ENCODE results near the gene CHRM4. TPM values are rescaled to one million over a fixed set of nuclear protein-coding genes. Genes with fewer than 3 reads are reported as not detected.

Gene CHRM4
- polyA plus RNA-seq, 3 donors = 0.12 to 0.33 (median 0.24) TPM

DNA sequence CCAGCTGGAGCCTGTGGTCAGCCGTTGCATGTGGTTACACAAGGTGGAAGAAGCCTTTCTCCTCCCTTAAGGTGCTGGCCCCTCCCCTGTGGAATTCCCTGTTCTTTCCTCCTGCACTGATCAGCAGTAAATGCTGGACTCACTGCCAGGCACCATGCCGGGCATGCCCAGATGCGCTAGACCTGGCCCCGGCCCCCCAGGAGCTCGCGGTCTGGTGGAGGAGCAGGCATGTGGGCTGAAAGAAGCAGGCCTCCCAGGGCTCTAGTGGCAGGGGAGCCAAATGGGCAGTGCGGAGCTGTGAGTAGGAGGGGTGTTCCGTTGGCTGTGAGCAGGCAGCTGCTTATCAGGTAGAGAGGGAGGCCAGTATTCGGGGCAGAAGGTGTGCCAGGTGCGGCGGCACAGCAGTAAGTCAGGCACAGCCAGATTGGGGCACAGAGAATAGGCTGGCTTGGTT is 34.1 kb downstream of the CHRM4 start:
- DNase-seq (ENCODE audit: extremely low read depth in 1 of 11, low read depth in 9 of 11, low spot score in 4 of 11) = no peak

DNA sequence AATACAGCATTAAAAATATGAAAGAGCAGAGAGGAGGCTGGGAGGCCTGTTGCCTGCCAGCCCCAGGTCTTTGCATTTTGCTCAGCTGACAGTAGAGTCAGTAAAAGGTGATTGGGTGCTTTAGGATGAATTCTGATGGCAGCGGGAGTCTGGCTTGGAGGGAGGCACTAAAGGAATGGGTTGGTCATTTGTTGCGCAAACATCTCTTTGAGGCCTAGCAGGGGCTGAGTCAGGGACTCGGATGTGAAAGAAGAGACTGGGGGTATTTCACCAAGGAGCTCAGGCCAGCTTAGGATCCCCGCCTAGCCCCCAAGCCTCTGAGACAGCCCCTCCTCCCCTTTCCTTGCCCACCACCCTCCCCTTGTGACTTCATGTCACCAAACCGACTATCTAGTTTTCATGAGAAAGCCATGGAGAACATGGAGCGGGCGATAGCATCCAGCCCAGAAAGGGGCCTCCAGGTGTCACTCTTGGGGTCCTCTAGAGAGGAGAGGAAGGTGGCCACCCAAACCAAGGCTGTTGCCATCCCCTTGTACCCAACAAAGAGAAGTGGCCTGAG is 34.6 kb downstream of the CHRM4 start:
- DNase-seq (ENCODE audit: extremely low read depth in 1 of 11, low read depth in 9 of 11, low spot score in 4 of 11) = no peak

DNA sequence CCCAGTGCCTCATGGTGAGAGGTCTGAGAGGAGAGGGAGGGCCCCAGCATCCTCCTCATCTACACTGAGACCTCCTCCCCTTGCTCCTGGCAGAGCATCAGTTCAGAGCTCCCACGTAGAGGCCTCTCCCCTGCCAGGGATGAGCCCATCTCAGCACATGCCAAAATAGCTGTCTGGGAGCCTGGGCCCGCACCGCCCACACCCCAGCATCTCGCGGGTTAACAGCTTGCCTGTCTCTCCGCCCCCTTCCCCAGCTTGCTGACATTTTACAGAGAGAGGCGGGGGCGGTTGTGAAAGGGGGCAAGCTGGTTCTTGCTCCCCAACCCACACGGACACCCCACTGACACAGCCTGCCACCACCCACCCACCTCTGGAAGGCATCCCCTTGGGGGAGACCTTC is 37.9 kb downstream of the CHRM4 start:
- no peak for DNase-seq (ENCODE audit: extremely low read depth in 1 of 11, low read depth in 9 of 11, low spot score in 4 of 11)

DNA sequence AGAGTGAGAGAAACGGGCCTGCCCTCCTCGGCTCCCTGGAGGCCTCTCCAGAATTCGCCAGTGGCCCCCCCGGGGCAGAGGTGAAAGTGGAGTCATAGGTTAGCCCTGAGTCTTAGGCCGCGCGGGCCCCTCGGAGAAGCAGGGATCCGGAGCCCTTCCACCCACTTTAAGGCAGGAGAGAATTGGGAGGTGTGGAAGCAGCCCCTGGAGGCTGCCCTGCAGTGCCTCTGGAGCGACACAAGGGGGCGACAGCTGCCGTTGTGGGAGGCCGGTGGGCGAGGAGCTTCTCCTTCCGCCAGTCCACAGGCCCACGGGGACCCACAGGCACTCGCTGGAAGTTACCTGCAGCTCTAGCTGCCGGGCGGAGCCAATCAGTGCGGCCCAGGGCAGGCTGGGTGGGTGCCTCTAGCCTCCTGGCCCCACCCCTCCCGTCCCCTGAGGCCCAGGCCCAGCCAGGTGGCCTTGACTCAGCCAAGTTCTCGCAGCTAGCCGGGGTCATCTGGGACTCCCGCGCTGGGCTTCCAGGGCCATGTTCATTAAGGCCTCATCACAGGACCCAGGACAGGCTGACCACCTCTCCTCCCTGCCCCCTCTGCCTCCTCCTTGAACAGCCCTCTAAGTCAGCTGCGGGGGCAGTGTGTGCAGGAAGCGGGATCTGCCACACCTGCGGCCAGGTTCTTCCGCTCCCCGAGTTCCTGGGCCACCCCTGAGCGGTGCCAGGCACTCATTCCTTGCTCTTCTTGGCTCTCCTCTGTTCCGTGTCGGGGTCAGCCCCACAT is 39.3 kb downstream of the CHRM4 start:
- no peak for DNase-seq (ENCODE audit: extremely low read depth in 1 of 11, low read depth in 9 of 11, low spot score in 4 of 11)

DNA sequence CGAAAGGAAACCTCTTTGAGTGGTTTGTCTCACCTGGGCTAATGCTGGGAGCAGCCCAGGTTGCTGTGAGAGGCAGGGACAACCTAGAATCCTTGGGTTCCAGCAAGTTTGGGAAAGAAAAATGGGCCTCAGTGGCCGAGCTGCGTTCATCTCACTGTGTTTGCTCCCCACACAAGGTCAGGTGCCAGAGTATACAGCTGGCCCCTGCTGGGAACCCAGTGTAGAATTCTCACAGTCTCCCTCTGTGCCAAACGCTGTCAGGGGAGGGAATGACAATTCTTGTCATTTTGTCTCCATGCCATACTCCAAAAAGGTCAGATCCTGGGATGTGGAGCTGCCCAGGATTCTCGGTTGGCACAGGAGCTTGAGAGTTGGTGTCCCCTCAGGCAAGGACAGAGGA is 40.0 kb downstream of the CHRM4 start:
- no peak for DNase-seq (ENCODE audit: extremely low read depth in 1 of 11, low read depth in 9 of 11, low spot score in 4 of 11)

DNA sequence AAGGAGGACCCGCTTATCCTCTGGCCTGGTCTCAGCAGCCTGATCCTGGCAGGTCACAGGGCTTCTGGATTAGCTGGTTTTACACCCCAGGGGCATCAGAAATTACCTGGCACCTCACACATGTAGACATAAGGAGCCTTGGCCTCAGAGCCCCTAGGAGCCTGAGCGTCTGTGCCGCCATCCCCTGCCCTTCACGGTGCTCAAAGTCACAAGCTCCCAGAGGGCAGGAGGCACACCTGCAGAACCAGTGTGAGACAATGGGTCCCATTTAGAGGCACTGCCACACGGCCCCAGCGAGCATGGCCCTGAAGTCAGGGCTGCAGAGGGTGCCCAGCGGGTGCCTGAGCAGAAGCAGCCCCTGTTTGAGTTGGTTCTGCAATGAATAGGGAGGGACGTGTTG is 40.4 kb downstream of the CHRM4 start:
- no peak for DNase-seq (ENCODE audit: extremely low read depth in 1 of 11, low read depth in 9 of 11, low spot score in 4 of 11)

DNA sequence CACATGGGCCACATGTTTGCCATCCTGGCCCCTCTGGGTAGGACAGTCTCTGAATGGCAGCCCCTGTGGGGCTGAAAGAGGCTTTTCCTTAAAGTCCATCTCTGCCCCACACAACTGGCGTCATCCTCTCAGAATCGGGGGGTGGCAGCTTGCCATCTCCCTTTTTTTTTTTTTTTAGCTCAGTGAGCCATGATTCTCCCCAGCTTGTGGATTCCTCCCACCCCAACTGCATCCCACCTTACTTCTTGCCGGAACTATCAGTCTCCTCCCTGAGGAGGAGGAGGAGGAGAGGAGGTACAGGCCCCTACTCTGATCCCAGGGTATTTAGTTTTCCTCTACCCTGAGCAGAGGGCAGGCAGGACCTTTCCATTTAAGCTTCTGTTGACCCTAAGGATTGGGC is 40.9 kb downstream of the CHRM4 start:
- DNase-seq (ENCODE audit: extremely low read depth in 1 of 11, low read depth in 9 of 11, low spot score in 4 of 11) = no peak

DNA sequence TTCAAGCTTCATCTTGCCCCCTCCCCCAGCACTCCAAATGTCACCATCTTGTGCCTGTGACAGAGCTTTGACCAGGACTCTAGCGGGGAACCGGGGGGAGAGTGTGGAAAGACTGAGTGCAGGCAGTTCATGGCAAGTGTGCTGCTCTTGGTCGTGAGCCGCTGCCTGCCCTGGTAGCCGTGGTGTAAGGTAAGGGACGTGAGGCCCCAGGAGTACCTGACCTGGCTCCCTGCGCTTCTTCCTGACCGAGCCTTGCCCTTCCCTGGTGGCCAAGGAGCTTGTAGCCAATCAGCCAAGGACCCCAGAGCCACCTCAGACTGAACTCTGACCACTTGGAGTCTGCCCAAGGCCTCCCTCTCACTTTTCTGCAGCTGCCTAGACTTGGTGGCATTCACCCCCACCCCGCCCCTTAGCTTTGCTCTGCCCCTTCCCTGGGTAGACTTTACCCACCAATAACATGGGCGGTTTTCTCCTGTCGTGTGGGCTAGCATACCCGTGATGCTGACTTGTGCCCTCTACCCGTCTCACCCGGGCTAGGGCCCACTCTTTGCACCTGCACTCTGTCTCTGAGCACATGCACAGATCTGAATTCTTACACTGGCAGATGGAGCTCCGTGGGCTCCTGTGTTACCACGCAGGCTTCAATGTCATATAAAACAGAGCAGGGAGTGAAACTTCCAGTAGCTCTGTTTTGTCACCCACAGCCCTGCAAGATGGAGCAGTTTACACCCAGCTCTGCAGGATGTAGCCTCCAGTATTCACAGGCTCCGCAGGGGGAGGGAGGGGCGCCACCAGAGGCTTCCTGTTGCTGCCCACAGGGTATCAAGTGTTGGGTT is 42.8 kb downstream of the CHRM4 start:
- DNase-seq (ENCODE audit: extremely low read depth in 1 of 11, low read depth in 9 of 11, low spot score in 4 of 11) = no peak

DNA sequence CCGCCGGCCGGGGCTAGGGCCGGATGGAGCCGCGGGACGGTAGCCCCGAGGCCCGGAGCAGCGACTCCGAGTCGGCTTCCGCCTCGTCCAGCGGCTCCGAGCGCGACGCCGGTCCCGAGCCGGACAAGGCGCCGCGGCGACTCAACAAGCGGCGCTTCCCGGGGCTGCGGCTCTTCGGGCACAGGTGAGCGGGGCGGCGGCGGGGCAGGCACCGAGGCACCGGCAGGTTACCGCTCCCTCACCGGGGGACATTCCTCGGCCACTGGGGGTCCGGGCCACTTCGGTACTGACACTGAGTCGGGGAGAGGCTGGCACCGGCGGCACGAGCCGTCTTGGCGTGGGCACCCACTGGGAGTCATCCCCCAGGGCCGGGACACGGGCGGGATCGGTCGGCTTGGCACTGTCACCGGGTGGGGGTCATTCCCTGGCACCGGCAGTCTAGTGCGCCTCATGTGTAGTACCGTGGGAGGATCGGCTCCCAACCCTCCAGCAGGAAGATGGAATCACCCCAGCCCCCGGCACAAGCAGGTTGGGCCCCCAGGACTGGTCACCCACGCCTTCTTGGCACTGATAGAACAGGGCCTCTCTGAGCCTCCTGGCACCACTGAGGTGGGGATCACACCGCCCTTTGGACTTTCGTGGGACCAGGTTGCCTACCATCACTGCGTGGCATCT is 43.8 kb downstream of the CHRM4 start:
- no peak for DNase-seq (ENCODE audit: extremely low read depth in 1 of 11, low read depth in 9 of 11, low spot score in 4 of 11)

DNA sequence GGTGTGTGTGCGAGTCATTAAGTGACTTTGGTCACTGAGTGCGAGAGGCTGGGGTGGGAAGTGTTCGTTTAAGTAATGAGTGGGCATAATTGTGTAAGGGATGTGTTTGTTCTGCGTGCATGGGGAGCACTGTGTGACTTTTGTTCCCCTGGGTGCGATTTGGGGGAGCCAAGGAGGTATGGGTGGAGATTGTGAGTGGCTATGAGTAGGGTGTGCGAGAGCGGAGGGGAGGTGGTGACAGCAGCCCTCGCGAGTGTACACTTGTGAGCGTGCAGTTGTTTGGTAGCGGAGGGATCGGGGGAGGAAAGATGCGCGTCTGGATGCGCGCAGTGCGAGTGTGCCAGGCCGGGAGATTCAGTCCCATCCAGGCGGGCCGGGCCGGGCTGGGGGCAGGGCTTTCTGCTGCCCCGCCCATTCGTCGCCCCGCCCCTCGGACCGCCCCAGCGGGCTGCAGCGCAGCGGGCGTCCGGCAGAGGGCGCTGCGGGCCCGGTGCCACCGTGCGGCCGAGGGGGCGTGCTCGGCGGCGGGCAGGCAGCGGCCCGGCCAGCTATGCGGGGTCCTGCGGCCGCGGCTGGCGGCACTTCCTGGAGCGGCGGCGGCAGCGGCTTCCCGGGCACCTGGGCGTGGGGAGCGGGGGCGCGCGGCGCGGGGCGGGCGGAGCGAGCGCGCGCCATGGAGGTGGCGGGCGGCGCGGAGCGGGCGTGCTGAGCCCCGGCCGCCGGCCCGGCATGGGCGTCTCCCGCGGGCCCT is 44.5 kb downstream of the CHRM4 start, which contains the start of gene DGKZ:
Gene DGKZ, plus strand, starts transcription at position 578 of the 751 bp plus-strand sequence. CDS start 197 bp downstream, outside the sequence.
- DNase-seq (ENCODE audit: extremely low read depth in 1 of 11, low read depth in 9 of 11, low spot score in 4 of 11) = peak in 7 of 11 donors; percentile 54 to 83 (median 78)

DNA sequence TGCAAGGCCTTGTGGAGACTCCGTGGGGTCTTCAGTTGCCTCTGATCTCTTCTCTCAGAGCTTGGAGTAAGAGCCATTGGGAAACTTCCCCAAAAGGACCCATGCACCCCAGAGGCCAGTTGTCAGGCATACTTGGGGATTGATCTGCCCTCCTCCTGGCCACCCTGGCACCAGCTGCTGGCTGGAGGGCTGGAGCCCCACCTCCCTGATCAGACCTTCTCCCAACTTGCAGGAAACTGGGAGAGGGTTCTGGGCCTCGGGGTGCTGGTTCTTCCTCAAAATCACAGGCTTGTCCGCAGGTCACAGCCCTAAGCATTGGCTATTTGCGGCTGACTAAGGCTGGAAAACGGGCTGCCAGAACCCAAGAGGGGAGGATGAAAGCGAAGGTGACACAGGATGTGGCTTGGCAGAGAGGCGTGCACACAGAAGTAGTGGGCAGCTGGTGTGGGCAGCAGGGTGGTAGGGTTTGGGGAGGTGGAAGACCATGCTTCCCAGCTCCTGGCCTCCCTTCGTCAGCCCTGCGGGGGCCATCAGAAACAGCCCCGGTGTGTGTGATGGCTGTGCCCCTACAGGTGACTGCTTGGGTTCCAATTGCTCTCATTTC is 45.6 kb downstream of the CHRM4 start:
- DNase-seq (ENCODE audit: extremely low read depth in 1 of 11, low read depth in 9 of 11, low spot score in 4 of 11) = no peak

DNA sequence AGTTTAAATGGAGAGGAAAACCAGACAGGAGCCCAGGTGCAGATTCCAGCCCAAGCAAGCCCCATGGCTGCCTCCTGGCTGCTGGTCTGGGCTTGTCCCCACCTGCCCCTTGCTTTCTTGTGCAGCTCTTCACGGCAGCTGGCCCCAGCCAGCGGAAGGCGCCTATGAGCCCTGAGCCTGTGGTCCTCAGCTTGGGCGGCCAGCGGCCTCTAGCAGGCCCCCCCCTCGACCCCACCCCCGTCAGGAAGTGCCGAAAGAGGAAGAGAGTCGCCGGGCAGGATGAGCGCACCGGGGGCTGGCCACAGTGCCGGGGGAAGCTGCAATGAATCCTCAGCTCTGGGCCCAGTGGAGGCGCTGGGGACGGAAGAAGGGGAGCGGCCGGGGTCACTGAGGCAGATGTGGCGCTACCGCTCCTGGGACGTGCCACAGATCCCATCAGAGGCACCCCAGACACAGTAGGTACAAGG is 46.4 kb downstream of the CHRM4 start:
- DNase-seq (ENCODE audit: extremely low read depth in 1 of 11, low read depth in 9 of 11, low spot score in 4 of 11) = no peak

DNA sequence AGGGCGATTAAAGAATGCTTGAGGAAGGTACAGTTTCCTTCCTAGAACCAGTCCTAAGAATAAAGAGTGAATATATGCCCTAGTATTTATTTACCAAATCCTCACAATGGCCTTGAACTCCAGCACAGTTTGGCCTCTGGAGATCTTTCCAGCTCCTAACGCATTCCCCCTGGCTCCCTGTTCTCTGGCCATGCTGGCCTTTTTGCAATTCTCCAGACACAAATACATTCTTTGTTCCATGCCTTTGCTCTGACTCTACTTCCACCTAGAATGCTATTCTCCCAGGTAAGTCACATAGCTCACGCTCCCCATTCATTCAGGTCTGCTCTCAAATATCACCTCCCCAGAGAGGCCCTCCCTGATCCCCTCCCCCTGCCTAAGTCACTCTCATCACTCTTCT is 48.1 kb downstream of the CHRM4 start:
- no peak for DNase-seq (ENCODE audit: extremely low read depth in 1 of 11, low read depth in 9 of 11, low spot score in 4 of 11)

DNA sequence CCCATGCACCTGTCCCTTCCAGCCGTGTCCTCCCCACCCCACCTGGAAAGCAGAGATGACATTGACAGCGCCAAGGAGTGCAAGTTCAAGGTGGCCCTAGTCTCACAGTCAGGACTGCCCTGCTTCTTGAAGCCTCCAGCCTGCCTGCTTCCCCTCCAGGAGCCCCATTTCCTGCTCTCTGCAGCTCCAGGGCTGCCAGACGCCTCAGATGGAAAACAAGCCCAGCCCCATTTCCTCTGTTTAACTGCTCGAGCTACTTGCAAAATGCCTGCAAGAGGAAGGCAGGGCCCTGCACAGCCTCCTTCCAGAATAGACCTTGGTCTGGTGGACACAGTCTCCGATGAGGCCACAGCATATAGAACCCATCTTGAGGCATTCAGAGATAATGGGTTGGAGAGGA is 49.3 kb downstream of the CHRM4 start:
- no peak for DNase-seq (ENCODE audit: extremely low read depth in 1 of 11, low read depth in 9 of 11, low spot score in 4 of 11)

DNA sequence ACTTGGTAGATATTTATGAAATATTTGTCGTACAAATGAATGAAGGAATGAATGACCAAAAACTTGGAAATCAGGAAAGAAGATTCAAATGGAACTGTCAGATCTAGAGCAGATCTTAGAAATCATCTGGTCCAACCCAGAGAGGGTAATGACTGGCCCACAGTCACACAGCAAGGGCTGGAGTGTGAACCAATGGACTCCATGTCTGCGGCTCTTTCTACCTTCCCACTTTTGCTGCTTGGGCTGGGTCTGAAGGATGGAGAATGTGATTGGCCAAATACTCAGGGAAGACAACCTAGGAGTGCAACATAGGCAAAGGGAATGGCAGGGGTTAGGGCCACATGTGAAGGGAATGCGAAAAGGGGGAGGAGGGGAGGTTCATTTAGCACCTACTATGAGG is 50.1 kb downstream of the CHRM4 start:
- no peak for DNase-seq (ENCODE audit: extremely low read depth in 1 of 11, low read depth in 9 of 11, low spot score in 4 of 11)

DNA sequence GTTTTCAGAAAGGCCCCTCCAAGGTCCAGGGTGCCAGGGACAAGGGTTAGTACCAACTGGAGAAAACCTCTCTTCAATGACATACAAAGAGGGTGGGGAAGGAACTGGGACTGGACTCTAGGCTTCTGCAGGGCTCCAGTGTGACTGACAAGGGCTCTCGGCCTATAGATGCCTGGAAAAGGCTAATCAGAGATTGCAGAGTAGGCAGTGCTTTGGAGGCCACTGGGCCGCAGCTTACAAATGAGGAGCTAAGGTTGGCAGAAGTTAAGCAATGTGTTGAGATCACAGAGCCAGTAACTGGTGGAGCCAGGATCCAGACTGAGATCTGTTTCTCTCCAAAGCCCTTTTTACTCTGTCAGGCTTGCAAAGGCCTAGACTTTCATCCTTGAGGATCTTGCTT is 51.8 kb downstream of the CHRM4 start:
- no peak for DNase-seq (ENCODE audit: extremely low read depth in 1 of 11, low read depth in 9 of 11, low spot score in 4 of 11)

DNA sequence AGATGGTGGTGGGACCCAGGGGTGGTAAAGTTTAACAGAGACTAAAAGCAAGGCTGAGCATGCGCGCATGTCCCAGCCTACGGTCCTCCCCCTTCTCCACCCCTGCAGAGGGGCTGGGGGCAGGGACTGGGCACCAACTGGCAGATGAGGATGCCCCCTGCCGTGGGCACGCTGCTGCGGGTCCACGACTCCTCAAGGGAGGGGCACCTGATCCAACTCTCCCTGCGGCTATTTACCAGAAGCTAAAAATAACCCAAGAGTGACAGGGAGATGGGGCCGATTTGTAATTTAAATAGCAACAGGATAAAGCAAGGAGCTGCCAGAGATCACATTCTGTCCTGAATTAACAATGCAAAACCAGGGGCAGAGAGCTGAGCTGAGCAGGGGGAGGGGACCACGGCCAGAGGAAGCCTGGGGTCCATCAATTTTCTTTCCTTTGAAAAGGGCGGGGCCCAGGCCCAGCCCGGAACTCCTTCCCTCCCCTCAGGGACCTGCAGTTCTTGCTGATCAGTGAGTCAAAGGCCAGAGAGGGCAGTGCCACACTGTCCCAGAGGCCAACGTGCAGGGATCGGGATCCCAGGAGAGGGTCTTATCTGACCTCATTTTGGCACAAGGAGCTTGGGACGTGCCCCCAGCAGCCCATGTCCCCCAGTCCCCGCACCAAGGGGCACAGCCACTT is 52.4 kb downstream of the CHRM4 start:
- peak in 2 of 11 donors; percentile 58 to 66 for DNase-seq (ENCODE audit: extremely low read depth in 1 of 11, low read depth in 9 of 11, low spot score in 4 of 11)

DNA sequence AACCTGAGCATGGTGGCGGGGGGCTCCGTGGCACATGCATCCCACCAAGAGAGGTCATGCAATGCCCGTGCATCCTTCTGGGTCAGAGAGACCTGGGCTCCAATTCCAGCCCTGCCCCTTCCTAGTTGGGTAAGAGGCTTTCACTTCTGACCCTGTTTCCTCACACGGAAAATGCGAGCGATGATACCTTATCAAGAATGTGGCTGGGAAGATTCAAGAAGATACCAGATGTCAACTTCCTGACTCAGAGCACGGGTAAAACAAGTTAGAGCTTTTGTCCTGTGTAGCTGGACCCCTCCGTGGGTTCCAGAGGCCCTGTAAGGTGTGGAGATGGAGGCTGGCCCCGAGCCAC is 53.0 kb downstream of the CHRM4 start:
- no peak for DNase-seq (ENCODE audit: extremely low read depth in 1 of 11, low read depth in 9 of 11, low spot score in 4 of 11)

All from renal cortex interstitium (tissue), 11 donors.